Left cardiac atrium (tissue), 4 donors: Measurements from ENCODE around the gene SH3GL2. TPM values are rescaled to one million over a fixed set of nuclear protein-coding genes. Genes with fewer than 3 reads are reported as not detected.

ENCODE experiments used
- ATAC-seq, 2 donors: fragments of 200-7000 bp; cut with Tn5 transposase; one replicate each; pipeline ENCODE4 v1.9.1; 2020; ENCODE audit warnings: mild to moderate bottlenecking in 2 of 2, moderate library complexity in 2 of 2
- DNase-seq: peaks from one replicate; pipeline ENCODE4 v3.0.0-alpha.2; 2020
- intact Hi-C, 2 donors: fragments of 100-400 bp; cut with DNase I; formaldehyde crosslinking; loops; one replicate each; pipeline versions ENCODE4 v1.14.1 to v1.15.1; 2022 to 2023
- total RNA-seq, 2 donors: library from RNA; stranded (reverse); fragmentation: NEBNext Ultra II Directional; extraction: Animal tissue kit (Norgen Biotek cat#: 25700); gene quantifications; one replicate each; pipeline ENCODE4 v1.2.1, GENCODE V29; 2021
- donor health status: DM: no; HTN: yes; CAD: no.
- donor health status: DM: no; HTN: yes; CAD: no; lungs with severe emphysema.
- donor health status: DM: yes; HTN: yes; CAD: no.
- donor health status: Dilated cardiomyopathy.

Gene SH3GL2
- total RNA-seq, 2 donors from 2014 or later = 0.18 to 0.71 TPM

- intact Hi-C loops = no loop called here
- ATAC-seq = peak in 1 of 2 donors; percentile 53
- DNase-seq = no peak
Measured at GRCh38 chr9:17783227-17783626, 204.4 kb downstream of the SH3GL2 start.

GRCh38 chr9:17789316-17789715 is 210.4 kb downstream of the SH3GL2 start:
- no peak for DNase-seq
- no peak for ATAC-seq
- intact Hi-C loops = no loop called here

- DNase-seq (no peak), ATAC-seq (no peak)
- intact Hi-C loops = no loop called here
Measured at GRCh38 chr9:17793713-17794622, 215.1 kb downstream of the SH3GL2 start.

GRCh38 chr9:17795744-17796143 is 216.9 kb downstream of the SH3GL2 start:
- intact Hi-C loops = no loop called here
- DNase-seq = no peak
- ATAC-seq = no peak

- peak in 1 of 2 donors; percentile 32 for ATAC-seq
- intact Hi-C loops = no loop called here
- DNase-seq = no peak
Measured at GRCh38 chr9:17799369-17799768, 220.5 kb downstream of the SH3GL2 start.

- no peak for ATAC-seq
- intact Hi-C loops = loop anchor here (5.0 to 10.0 kb wide), 2 partner anchors 266 to 268 kb away; no protein-coding TSS in a partner anchor
- DNase-seq = no peak
Measured at GRCh38 chr9:17800418-17800817, 221.6 kb downstream of the SH3GL2 start.

GRCh38 chr9:17802249-17802857 is 223.5 kb downstream of the SH3GL2 start:
- intact Hi-C loops = loop anchor here (5.0 to 10.0 kb wide), 2 partner anchors 268 to 270 kb away; no protein-coding TSS in a partner anchor
- DNase-seq (no peak), ATAC-seq (no peak)

- intact Hi-C loops = loop anchor here (5.0 to 10.0 kb wide), 2 partner anchors 273 to 1220 kb away; no protein-coding TSS in a partner anchor
- ATAC-seq = no peak
- no peak for DNase-seq
Measured at GRCh38 chr9:17807613-17808282, 228.9 kb downstream of the SH3GL2 start.

GRCh38 chr9:17810317-17810716 is 231.5 kb downstream of the SH3GL2 start:
- ATAC-seq = no peak
- intact Hi-C loops = loop anchor here (2.0 to 10.0 kb wide), 2 partner anchors 398 to 404 kb away; no protein-coding TSS in a partner anchor
- no peak for DNase-seq

GRCh38 chr9:17810728-17811571 is 232.1 kb downstream of the SH3GL2 start:
- ATAC-seq (peak in 1 of 2 donors; percentile 48), DNase-seq (peak; percentile 65)
- intact Hi-C loops = loop anchor here (1.0 to 10.0 kb wide), 3 partner anchors 398 to 404 kb away; no protein-coding TSS in a partner anchor

GRCh38 chr9:17813798-17814197 is 234.9 kb downstream of the SH3GL2 start:
- intact Hi-C loops = loop anchor here in 1 of 2 donors (10.0 kb wide), 1 partner anchor 401 kb away; no protein-coding TSS in a partner anchor
- no peak for ATAC-seq
- no peak for DNase-seq

GRCh38 chr9:17816431-17817027 is 237.7 kb downstream of the SH3GL2 start:
- no peak for DNase-seq
- intact Hi-C loops = loop anchor here in 1 of 2 donors (10.0 kb wide), 1 partner anchor 398 kb away; no protein-coding TSS in a partner anchor
- no peak for ATAC-seq

GRCh38 chr9:17824191-17824590 is 245.3 kb downstream of the SH3GL2 start:
- DNase-seq = peak; percentile 20

GRCh38 chr9:17824616-17825264 is 245.9 kb downstream of the SH3GL2 start:
- DNase-seq (no peak), ATAC-seq (peak; percentile 81 to 88)
- intact Hi-C loops = no loop called here

More at GRCh38 chr9:17824191-17824590, 245.3 kb downstream of the SH3GL2 start:
- ATAC-seq = peak; percentile 49 to 83
- intact Hi-C loops = no loop called here

GRCh38 chr9:17825265-17825659 is 246.4 kb downstream of the SH3GL2 start:
- intact Hi-C loops = no loop called here
- ATAC-seq (no peak), DNase-seq (no peak)

GRCh38 chr9:17829064-17829463 is 250.2 kb downstream of the SH3GL2 start:
- intact Hi-C loops = no loop called here
- DNase-seq (no peak), ATAC-seq (no peak)

- intact Hi-C loops = no loop called here
- DNase-seq (no peak), ATAC-seq (no peak)
Measured at GRCh38 chr9:17829812-17830385, 251.0 kb downstream of the SH3GL2 start.
